ENCODE measurements around the gene ADCY1.
"Not testable (repeated sequence)": the region's sequence is repeated elsewhere in the genome, so short reads cannot be mapped to it uniquely, and the experiment has no call there.

Gene ADCY1

DNA sequence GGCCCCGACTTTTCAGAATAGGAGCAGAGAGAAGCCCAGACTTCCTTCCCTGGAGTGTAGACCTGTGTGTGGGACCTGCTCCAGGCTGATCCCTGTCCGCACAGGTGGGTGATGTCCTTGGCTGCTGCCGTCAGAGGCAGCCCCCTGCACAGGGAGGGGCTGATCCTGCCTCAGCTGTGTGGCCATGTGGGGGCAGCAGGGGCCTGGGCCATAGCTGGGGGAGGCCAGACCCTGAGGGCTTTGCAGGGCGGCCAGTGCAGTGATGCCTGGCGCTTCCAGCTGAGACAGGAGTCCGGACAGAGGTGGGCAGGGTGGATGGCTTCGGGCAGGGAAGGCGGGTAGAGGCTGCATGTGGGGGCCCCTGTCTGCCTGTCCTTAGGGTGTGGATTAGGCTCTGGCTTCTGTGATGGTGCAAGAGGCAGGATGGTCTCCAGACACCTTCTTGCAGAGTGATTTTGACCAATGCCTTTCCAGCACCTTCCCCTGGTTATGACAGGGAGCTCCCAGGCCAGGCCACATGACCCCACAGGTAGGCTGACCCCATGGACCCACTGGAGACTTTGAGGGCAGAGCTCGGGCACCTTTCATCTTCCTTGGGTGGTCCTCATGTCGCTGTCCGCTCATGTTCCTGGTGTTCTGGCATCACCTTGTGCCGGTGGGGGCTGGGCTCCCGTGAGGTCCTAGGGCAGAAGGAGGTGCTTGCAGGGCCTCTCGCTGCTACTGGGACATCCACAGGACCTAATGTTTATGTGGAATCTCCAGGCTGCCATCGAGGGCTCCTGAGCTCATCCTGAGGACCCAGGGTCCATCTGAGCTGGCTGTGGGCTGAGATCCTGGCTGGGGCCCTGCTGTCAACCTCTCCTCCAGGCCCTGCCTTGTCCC lies 141.5 kb downstream of the ADCY1 start:
- no peak for FAIRE-seq

DNA sequence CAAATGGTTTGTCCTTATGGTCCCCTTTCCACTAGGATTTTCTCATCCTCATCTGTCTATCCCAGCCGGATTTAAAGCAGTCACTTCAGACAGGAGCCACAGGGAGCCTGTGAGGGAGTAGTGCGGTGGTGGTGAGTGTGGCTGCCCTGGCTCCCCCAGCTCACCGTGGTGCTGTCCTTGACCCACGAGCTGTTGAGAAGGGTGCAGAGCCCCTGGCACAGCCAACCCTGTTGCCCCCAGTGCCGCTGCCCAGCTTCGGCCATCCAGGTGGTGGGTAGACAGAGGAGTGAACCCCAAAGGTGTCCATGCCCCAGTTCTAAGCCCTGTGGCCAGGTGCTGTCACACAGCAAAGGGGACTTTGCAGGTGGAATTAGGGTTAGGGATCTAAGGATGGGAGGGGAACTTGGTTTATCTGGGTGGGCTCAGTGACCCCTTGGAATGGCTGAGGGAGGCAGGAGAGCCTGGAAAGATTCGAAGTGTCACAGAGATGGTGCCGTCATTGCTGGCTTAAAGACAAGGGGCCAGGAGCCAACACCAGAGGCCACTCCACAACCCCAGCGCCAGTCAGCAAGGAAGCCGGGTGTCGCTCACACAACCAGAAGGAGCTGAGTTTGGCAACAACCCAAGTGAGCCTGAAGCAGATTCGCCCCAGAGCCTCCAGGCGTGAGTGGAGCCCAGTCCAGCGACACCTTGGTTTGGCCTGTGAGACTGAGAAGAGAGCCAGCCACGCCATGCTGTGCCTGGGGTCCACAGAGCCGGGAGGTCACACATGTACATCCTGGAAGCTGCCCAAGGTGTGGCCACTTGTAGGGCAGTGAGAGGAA lies 142.4 kb downstream of the ADCY1 start:
- FAIRE-seq, result no peak

DNA sequence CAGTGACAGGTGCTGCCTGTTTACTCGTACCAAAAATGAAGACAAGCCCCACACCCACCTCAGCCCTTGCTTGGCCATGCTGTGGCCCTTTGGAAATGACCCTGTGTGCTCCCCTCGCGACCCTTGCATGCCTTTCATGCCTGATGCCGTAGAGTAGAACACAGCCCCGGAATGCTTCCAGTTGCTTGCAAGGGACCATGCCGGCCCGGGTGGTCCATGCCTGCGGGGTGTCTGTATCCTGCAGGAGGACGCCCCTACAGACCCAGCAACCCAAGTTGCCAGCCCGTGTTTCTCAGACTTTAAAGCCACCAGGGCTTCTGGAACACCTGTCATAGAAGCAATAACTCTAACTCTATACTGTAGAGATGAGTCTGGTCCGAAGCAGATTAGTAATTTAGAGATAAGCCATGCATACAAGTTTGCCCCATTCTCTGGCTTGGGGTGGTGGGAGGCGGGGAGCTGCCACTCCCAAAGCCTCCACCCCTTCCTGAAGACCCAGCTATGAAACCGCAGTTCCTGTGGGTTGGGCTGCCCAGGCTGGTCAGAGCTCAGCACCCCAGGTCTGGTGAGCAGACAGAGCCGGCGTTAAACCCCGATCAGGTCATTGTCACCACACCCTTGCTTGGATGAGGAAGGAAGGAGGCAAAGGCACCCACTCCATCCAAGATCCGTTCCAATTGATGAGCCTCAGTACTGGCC lies 143.5 kb downstream of the ADCY1 start:
- FAIRE-seq, result no peak

DNA sequence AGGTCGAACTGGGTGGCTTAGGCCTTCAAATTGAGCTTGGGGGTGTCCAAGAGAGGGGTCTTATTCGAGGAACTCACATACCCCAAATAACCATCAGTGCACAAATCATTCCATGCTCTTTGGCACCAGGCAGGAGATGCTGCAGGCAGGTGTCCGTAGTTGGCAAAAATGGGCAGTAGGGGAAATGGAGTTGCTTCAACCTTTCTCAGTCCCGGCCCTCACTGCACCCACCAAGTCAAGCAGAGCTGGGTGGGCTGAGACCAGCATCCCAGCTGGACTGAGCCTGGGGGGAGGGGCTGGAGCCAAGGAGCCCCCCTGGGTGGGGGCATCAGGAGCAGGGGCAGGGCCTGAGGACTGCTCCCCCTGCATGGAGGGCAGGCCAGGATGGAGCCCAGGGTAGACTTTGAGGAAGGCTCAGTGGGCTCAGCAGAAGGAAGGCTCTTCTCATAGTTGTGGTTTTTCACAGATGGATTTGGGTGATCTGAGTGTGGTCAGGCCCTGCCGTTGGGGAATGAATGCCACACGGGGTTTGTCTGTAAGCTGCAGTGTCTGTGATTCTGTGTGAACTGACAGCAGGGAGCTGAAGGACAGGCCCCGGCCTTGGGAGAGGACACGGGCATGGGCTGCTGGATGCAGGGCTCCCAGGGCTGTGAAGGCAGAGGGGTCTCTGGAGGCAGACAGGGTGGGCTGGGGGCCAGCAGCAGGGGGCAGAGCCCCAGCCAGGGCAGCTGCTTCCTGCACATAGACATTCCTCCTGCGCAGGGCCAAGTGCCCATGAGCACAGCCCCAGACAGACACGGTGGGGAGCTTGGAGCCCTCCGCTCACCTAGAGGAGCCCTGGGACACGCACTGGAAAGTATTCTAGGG lies 144.5 kb downstream of the ADCY1 start:
- FAIRE-seq, result no peak

DNA sequence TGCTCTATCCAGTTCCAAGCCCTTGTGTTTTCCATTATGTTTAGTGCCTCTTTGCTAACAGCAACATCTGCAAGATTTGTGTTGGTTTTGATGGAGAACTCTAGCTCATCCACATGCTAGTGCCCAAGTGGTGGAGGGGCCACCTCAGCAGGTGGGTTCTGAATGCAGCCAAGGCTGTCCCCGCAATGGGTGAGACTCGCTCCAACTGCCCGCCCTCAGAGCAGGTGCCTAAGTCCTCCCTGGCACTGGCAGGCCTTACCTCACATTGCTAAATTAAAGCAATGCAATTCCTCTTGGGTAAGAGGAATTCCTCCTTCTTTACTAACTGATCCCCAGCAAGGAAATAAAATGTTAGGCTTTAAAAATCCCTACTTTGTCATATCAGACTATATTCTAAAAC lies 146.8 kb downstream of the ADCY1 start:
- no peak for FAIRE-seq

DNA sequence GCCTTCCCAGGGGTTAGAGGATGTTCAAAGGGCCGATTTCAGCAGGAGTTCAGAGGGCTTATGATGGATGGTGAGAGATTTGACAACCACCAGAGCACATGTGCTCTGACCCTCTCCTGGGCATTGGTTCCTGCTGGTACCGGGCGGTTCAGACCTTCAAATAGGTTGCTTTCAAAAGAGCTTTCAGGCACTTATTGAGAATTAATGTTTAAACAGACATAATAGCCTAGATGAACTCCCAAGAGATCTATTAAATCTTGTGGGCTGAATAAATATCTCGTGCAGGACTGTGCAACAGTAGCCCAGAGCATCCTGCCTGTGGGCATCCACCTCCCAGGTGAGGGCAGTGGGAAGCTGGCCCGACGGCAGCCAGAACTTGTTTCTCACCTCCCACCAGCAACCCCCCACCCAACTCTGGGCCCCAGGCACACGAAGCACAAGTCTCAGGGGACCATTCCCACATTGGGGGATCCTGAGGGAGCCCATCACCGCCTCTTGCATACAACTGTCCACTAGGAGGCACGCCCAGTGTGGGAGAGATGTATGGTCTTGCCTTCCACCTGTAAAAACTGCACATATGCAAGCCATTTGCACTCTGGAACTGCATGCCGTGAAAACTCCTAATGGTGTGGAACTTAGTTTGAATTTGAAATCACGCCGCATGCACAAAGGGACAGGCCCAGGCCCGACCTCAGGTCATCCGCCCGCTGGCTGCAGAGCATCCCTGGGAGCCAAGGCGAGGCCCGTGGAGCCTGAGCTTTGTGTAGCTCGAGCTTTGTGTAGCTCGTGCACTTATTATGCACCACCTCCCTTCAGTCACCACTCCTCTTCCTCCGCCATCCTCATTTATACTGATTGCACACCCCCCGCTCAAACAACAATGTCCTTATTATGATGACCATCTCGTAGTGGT lies 147.8 kb downstream of the ADCY1 start:
- FAIRE-seq, result no peak

DNA sequence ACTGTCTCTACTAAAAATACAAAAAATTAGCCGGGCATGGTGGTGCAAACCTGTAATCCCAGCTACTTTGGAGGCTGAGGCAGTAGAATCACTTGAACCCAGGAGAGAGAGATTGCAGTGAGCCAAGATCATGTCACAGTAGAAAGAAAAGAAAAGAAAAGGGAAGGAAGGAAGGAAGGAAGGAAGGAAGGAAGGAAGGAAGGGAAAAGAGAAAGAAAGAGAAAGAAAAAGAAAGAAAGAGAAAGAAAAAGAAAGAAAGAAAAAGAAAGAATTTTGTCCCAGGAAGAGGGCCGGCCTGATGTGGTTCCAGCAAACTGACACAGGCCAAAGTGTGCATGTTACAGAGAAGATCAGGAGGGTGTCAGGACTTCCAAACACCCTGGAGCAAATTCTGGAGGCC lies 151.1 kb downstream of the ADCY1 start:
- not testable (repeated sequence) for FAIRE-seq

DNA sequence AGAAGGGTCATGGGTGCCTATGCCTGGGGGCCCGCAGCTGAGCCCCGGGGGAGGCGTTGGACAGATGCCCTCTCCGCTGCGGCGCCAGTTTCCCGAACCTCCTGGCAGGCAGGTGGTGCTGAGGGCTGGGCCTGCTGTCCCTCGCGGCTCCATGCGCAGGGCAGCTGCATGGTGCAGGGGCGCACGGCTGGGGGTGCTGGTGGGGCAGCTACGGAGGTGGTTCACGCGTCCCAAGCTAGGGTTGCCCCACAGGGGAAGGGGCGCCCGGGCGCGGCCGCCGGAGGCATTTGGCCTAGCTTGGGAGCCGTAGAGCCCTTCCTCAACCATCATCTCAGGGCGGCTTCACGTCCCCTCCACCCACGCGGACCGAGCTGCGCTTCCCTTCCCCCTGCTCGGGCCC lies 152.7 kb downstream of the ADCY1 start:
- no peak for FAIRE-seq

DNA sequence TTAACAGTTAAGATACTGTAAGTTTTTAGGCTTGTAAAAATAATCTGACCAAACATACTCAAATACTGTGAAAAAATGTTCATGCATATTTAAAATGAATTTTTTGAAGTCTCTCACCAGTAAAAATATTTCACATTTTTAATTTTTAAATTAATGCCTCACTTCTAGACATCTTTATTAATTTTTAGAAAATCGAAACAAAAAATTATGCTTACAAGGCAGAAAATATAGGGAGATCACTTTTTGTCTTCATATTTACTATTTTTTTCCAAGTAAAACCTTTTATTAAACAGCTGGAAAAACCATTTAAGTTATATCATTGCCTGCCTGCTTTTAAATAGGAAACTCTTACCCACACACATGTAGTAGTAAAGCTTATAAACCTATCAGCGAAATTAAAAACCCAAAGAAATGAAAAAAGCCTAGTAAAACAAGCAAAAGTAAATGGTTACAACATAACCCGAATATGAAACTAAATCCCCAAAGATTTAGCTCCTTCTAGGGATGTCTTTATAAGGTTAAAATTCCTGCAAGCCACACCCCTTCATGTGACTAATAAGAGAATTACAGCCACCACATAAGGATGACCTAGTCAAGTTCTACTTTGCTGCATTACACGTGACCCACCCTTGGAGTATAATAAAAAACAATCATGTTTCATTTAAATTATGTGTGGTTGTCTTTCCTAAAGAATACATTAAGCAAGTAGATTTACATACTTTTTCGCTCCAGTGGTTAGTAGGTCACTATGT lies 157.7 kb downstream of the ADCY1 start:
- peak; percentile 74 for FAIRE-seq

DNA sequence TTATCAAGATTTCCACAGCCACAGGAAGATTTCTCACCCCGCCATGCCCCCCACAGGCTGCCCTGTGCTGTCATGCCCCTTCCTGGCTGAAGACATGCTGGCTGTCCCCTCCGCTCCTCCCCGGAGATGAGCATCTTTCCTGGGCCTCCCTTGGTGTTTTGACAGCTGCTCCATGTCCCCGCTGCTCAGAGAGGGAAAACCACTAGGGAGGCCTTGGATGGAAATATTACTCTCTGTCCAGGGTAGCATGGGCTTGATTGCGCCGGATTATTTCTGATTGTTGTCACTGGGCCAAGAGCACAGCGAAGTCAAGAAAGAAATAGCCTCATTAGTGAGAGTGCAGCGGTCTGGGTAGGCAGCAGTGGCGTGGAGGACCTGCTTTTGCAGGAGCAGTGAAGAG lies 164.8 kb downstream of the ADCY1 start:
- FAIRE-seq, result not testable (repeated sequence)

- peak; percentile 51 for FAIRE-seq
These were observed 166.4 kb downstream of the ADCY1 start for GRCh38 chr7:45740573-45740972.

- peak; percentile 59 for FAIRE-seq
These were observed 174.8 kb downstream of the ADCY1 start for GRCh38 chr7:45748976-45749375.

DNA sequence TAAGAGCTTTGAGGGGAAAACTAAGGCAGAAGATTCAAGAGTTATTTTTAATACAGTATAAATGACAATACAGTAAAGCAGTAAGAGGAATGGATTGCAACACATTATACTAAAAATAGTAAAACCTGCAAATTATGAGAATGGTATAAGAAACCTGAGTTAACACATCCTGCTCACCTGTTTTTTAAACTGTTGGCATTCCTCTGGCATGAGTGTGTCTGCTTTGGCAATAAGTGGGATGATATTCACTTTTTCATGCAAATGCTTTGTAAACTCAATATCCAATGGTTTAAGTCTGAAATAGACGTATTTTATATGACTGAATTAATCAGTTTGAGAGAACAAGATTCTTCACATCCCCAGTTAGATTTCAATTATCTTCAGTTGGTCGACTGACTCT lies 177.2 kb downstream of the ADCY1 start:
- not testable (repeated sequence) for FAIRE-seq

DNA sequence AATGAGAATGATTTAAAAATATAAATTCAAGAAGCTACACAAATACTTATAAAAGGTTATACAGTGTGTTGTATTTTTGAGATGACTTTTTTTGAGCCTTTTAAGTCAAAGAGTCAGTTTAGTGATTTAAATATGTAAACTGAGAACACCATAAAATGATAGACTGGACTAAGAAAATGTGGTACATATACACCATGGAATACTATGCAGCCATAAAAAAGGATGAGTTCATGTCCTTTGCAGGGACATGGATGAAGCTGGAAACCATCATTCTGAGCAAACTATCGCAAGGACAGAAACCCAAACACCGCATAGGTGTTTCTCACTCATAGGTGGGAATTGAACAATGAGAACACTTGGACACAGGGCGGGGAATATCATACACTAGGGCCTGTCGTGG lies 182.2 kb downstream of the ADCY1 start:
- not testable (repeated sequence) for FAIRE-seq

GRCh38 chr7:45756757-45757156 lies 182.6 kb downstream of the ADCY1 start:
- not testable (repeated sequence) for FAIRE-seq

DNA sequence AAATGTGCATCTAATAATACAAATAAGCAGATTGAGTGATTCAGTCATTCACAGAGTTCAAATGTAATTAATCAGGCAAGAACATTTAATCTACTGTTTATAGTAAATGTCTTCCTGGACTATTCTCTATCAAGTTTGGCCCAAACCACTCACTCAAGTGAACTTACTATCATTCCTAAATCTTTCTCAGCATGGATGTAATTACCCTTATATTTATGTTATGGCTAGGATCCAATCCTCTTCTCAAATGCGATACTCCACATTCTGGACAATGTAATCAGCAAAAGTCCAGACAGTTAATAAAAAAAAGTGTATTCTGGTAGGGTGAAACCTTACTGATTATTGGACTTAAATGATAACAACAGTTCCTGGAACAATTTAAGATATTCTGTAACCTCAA lies 185.3 kb downstream of the ADCY1 start:
- not testable (repeated sequence) for FAIRE-seq

- FAIRE-seq, result not testable (repeated sequence)
These were observed 187.5 kb downstream of the ADCY1 start for GRCh38 chr7:45761545-45762205.

DNA sequence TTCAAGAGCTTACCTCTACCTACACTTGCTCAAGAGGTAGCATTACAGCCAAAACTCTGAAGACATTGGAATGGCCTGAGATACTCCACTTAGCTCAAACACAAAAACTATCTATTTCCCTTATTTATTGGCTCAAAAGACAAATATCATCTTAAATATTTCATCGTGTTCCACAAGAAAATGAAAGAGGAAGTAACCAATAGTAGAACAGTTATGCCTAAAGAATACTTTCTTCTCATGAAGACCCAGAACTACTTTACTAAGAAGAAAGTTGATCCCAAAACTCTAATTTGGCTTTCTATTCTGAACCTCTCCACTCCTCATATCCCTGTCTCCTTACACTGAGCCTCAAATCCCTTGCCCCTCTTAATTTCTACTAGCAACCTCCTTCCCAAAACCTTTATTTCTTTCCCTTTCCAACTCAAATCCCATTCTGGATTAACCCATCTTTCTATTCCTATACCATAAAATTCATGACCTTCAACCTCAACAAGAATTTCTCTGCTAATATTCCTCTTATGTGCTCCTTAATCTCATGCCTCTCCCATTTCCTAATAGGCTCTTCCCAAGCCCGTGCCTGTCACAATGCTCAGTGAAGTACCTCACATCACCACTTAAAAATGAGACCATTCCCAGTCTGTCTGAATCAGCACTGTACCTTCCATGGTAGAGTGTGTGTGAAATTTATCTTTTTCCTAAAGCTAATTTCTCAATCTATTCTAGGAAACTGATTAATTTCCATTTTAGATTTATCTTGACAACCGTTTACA lies 188.2 kb downstream of the ADCY1 start:
- FAIRE-seq, result not testable (repeated sequence)

All from G401.6 (cell line).